Activated CD8-positive, alpha-beta memory T cell treated with anti-CD3 and anti-CD28 coated beads, Interleukin-2, amount 50 U/mL, for 24 hours (primary cell): Measurements from ENCODE around the gene RPL13A.

Source experiments
- DNase-seq: peaks from one replicate; pipeline ENCODE4 v3.0.0-alpha.2; 2020; ENCODE audit errors: extremely low read depth

The RPL13A gene

GRCh38 chr19:49481020-49481683 is 6.3 kb upstream of the RPL13A start:
- DNase-seq, result no peak

GRCh38 chr19:49486232-49486631 is 1.2 kb upstream of the RPL13A start:
- DNase-seq, result no peak

- DNase-seq, result no peak
Measured at GRCh38 chr19:49486710-49487276, 615 bp upstream of the RPL13A start.

- DNase-seq, result no peak
Measured at GRCh38 chr19:49488046-49488862, 846 bp downstream of the RPL13A start.

- DNase-seq, result no peak
Measured at GRCh38 chr19:49488863-49489537, 1.6 kb downstream of the RPL13A start.

- DNase-seq, result no peak
Measured at GRCh38 chr19:49489601-49490167, 2.3 kb downstream of the RPL13A start.

- DNase-seq, result no peak
Measured at GRCh38 chr19:49490287-49491029, 3.0 kb downstream of the RPL13A start.

GRCh38 chr19:49491030-49491803 is 3.8 kb downstream of the RPL13A start:
- no peak for DNase-seq

GRCh38 chr19:49491804-49492572 is 4.6 kb downstream of the RPL13A start:
- no peak for DNase-seq

GRCh38 chr19:49492573-49493405 is 5.4 kb downstream of the RPL13A start:
- DNase-seq, result no peak

- DNase-seq, result no peak
Measured at GRCh38 chr19:49496574-49497008, 9.2 kb downstream of the RPL13A start.

GRCh38 chr19:49497047-49497788 is 9.8 kb downstream of the RPL13A start:
- DNase-seq, result no peak

GRCh38 chr19:49497789-49498103 is 10.3 kb downstream of the RPL13A start:
- no peak for DNase-seq

GRCh38 chr19:49498475-49498874 is 11.1 kb downstream of the RPL13A start:
- no peak for DNase-seq

GRCh38 chr19:49499030-49499670 is 11.7 kb downstream of the RPL13A start:
- no peak for DNase-seq

GRCh38 chr19:49502866-49503581 is 15.6 kb downstream of the RPL13A start:
- no peak for DNase-seq

- no peak for DNase-seq
Measured at GRCh38 chr19:49503582-49503962, 16.2 kb downstream of the RPL13A start.
